GM12892 (cell line): Measurements from ENCODE around the gene CATSPER2.
"Not testable (repeated sequence)": the region's sequence is repeated elsewhere in the genome, so short reads cannot be mapped to it uniquely, and the experiment has no call there.

Experiments used
- POLR2AphosphoS5 ChIP-seq: IDR thresholded peaks from 2 replicates; pipeline ENCODE4 v1.6.1; 2011; ENCODE audit warnings: low read depth, low read length, control low read depth
- TAF1 ChIP-seq: IDR thresholded peaks from 2 replicates; pipeline ENCODE4 v1.6.1; 2011; ENCODE audit warnings: low read depth, mild to moderate bottlenecking, control low read depth, low read length, borderline replicate concordance

DNA sequence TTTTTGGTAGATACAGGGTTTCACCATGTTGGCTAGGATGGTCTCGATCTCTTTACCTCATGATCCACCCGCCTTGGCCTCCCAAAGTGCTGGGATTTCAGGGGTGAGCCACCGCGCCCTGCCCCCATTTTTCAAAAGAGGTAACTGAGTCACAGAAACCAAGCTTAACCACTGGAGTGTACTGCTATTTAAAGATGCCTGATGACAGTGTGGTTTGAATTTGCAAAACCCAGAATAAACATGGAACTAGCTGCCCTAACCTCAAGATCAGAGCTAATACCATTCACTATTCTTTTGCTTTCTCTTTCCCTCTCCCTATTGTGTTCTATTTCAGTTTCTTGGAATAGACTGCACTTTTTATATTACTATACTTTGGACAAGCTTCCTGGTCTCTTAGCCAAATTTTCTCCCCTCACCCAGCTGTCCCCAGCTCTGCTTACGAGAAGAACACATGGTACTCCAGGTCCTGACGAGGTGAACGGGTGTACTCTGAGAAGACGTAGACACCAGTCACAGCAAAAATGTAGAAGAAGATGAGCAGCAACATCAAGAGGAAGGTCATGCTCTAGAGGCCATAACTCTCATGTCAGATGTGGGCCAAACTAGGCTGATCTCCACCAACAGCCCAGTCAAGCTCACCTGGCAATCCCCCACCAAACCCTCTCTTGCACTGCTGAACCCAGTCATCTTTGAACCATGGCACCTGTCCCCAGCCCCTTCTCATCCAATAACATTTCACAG lies 10.0 kb downstream of the CATSPER2 start:
- not testable (repeated sequence) for TF ChIP-seq TAF1, POLR2AphosphoS5
